Lower leg skin (tissue), 4 donors: ENCODE measurements around the gene KLF6. TPM values are rescaled to one million over a fixed set of nuclear protein-coding genes. Genes with fewer than 3 reads are reported as not detected.

Experiments used
- DNase-seq, 2 donors: peaks; one replicate each; pipeline ENCODE4 v3.0.0-alpha.2; 2019; ENCODE audit warnings: low spot score in 2 of 2
- H3K4me3 ChIP-seq: fragments of 200-600 bp; sonication (generic); 2 replicates; pipeline ENCODE4 v1.5.1; 2017; ENCODE audit warnings: mild to moderate bottlenecking, low read depth; ENCODE audit not compliant: poor library complexity, severe bottlenecking
- CTCF ChIP-seq, 3 donors: fragments of 450-650 bp; IDR thresholded peaks; one replicate each; pipeline ENCODE4 v1.5.1; 2016; ENCODE audit warnings: antibody characterized with exemption in 3 of 3, mild to moderate bottlenecking in 3 of 3, moderate library complexity in 2 of 3
- POLR2A ChIP-seq, 2 donors: fragments of 450-650 bp; IDR thresholded peaks; one replicate each; pipeline ENCODE4 v1.6.1; 2016 to 2017; ENCODE audit warnings: antibody characterized with exemption in 2 of 2, mild to moderate bottlenecking in 1 of 2, moderate library complexity in 1 of 2
- WGBS, 2 donors: methylation state at CpG; one replicate each; pipeline ENCODE4 v1.1.5; 2018; 5-methylcytosine and 5-hydroxymethylcytosine counted together
- intact Hi-C: fragments of 100-400 bp; cut with DNase I; formaldehyde crosslinking; loops from one replicate; pipeline ENCODE4 v1.15.0; 2023; ENCODE audit warnings: low total_unique reads
- total RNA-seq, 4 donors: library from RNA; depleted of rRNA; stranded (reverse); fragments of >200 nt; gene quantifications; one replicate each; pipeline ENCODE4 v1.1.0, GENCODE V29; 2016

Gene KLF6
- total RNA-seq, 4 donors from 2014 or later = 127 to 533 (median 179) TPM

DNA sequence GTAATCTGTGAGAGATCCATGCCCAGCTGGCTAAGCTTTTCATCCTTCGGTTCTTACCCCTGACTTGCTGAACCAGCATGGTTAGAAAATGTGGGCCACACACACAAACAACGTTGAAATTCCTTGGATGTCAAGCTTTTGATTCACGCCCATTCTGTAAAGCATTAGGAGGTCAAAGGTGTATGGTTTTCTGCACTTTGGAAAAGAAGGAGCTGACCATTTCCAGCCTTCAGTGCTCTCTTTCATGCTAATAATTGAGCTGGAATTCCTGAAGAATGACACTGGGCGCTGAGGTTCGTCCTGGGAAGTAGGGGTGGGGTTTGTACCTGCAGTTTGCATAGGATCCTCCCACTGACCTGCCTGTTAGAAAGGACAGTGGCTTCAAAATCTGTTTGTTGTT, 23.1 kb downstream of the KLF6 start:
- DNase-seq = peak in 1 of 2 donors; percentile 66
- TF ChIP-seq CTCF (IDR thresholded peaks at IDR 0.05) (no peak), POLR2A (IDR thresholded peaks at IDR 0.05) (no peak)
- intact Hi-C loops = loop anchor here (10.0 kb wide), 1 partner anchor 297 kb away; no protein-coding TSS in a partner anchor

GRCh38 chr10:3761021-3761686, 23.9 kb downstream of the KLF6 start:
- H3K4me3 ChIP-seq = no peak overlapping the region
- 90 to 92% methylated on average over 8 of the region's 8 CpGs for WGBS, 2 donors
- TF ChIP-seq CTCF (IDR thresholded peaks at IDR 0.05) = no peak
- no peak for TF ChIP-seq POLR2A (IDR thresholded peaks at IDR 0.05)
- intact Hi-C loops = loop anchor here (10.0 kb wide), 1 partner anchor 296 kb away; no protein-coding TSS in a partner anchor
- peak in 1 of 2 donors; percentile 32 for DNase-seq

More for the DNA sequence above, 23.1 kb downstream of the KLF6 start:
- WGBS, 2 donors = 72 to 76% methylated on average over 5 of the region's 5 CpGs
- H3K4me3 ChIP-seq = no peak overlapping the region

DNA sequence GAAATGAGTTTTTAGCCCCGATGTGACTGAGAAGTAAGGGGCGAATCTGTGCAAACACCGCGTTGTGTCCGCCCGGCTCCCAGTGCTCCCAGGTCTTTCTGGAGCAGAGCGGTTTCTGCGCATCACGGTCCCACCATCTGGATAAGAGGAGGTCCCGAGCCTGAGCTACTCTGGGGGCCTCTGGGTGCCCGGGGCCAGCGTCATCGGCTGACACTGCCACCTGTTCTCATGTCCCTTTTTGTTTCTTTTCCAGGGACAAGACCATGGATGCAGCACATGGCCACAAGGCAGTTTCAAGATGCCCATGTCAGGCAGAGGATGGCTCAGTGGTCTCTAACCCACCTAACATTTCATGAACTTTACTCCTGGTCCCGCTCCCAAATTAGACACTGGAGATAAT, 24.9 kb downstream of the KLF6 start:
- intact Hi-C loops = loop anchor here (10.0 kb wide), 1 partner anchor 295 kb away; no protein-coding TSS in a partner anchor
- no peak for TF ChIP-seq CTCF (IDR thresholded peaks at IDR 0.05)
- TF ChIP-seq POLR2A (IDR thresholded peaks at IDR 0.05) = no peak
- H3K4me3 ChIP-seq = no peak overlapping the region
- DNase-seq = peak in 1 of 2 donors; percentile 66
- WGBS, 2 donors = 96 to 99% methylated on average over 14 of the region's 14 CpGs

- intact Hi-C loops = no loop called here
- 76 to 82% methylated on average over 2 of the region's 2 CpGs for WGBS, 2 donors
- H3K4me3 ChIP-seq = no peak overlapping the region
- TF ChIP-seq POLR2A (IDR thresholded peaks at IDR 0.05) (no peak), CTCF (IDR thresholded peaks at IDR 0.05) (no peak)
- DNase-seq = no peak
Measured at GRCh38 chr10:3759397-3759796, 25.6 kb downstream of the KLF6 start.

DNA sequence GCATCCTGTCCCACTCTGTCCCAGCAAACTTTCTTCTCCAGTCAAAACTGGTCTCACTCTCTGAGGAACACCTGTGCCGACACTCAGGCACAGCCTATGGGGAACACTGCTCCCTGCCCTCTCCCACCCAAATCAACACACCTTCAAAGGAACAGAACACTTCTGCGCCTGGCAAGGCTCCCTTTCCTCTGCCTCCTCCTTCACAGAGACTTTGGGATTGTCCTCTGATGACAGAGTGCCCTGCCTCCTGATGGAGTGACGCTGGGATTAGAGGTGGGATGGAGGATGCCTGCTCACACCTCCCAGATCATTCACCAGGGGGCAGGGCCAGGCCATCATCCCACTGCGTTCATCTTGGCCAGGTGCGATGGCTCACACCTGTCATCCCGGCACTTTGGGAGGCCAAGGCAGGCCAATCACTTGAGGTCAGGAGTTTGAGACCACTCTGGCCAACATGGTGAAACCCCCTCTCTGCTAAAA, 26.5 kb downstream of the KLF6 start:
- DNase-seq = peak in 1 of 2 donors; percentile 79
- intact Hi-C loops = no loop called here
- TF ChIP-seq POLR2A (IDR thresholded peaks at IDR 0.05) = no peak
- TF ChIP-seq CTCF (IDR thresholded peaks at IDR 0.05) = no peak
- H3K4me3 ChIP-seq = no peak overlapping the region
- 85 to 87% methylated on average over 6 of the region's 6 CpGs for WGBS, 2 donors
